DND-41 (cell line): Measurements from ENCODE around the gene PSMB10.
A peak's percentile ranks its signal among the peaks of the same experiment; 100 is the strongest.

Experiments
- ATAC-seq: fragments of 200-7000 bp; cut with Tn5 transposase; 3 replicates; pipeline ENCODE4 v1.9.1; 2021; ENCODE audit warnings: low read depth; ENCODE audit not compliant: insufficient read depth
- DNase-seq: peaks from one replicate; pipeline ENCODE4 v3.0.0-alpha.2; 2020
- H2AFZ ChIP-seq: 2 replicates; pipeline ENCODE4 v1.6.0; 2012; ENCODE audit warnings: low read depth, low read length
- H3K27ac ChIP-seq: 2 replicates; pipeline ENCODE4 v1.5.1; 2012; ENCODE audit warnings: low read length, inconsistent platforms
- H3K27me3 ChIP-seq: fragments of 200-600 bp; sonication (generic); 2 replicates; pipeline ENCODE4 v1.6.0; 2012; ENCODE audit warnings: low read length, mild to moderate bottlenecking, inconsistent platforms; ENCODE audit not compliant: insufficient read depth, poor library complexity
- H3K36me3 ChIP-seq: 2 replicates; pipeline ENCODE4 v1.5.1; 2012; ENCODE audit warnings: low read length, inconsistent platforms; ENCODE audit not compliant: insufficient read depth
- H3K4me1 ChIP-seq: 2 replicates; pipeline ENCODE4 v1.5.1; 2012; ENCODE audit warnings: mild to moderate bottlenecking, low read length; ENCODE audit not compliant: insufficient read depth
- H3K4me2 ChIP-seq: 2 replicates; pipeline ENCODE4 v1.6.0; 2012; ENCODE audit warnings: mild to moderate bottlenecking, moderate library complexity, low read length, inconsistent platforms; ENCODE audit not compliant: insufficient read depth
- H3K4me3 ChIP-seq, 2 experiments: fragments of 200-600 bp in 1 of 2; shearing (Covaris generic) in 1 of 2; 2 replicates each; pipeline ENCODE4 v1.5.1; 2012 to 2016; ENCODE audit warnings: inconsistent platforms in 2 of 2, low read length in 2 of 2, mild to moderate bottlenecking in 2 of 2, low read depth in 1 of 2, moderate library complexity in 1 of 2
- H3K79me2 ChIP-seq: 2 replicates; pipeline ENCODE4 v1.6.0; 2012; ENCODE audit warnings: low read length, inconsistent platforms; ENCODE audit not compliant: insufficient read depth
- H3K9ac ChIP-seq: 2 replicates; pipeline ENCODE4 v1.6.0; 2012; ENCODE audit warnings: low read depth, mild to moderate bottlenecking, inconsistent platforms, low read length, moderate library complexity
- H3K9me3 ChIP-seq: 2 replicates; pipeline ENCODE4 v1.5.1; 2012; ENCODE audit warnings: low read length, moderate library complexity, mild to moderate bottlenecking, inconsistent platforms; ENCODE audit not compliant: insufficient read depth, severe bottlenecking
- H4K20me1 ChIP-seq: 2 replicates; pipeline ENCODE4 v1.6.0; 2012; ENCODE audit warnings: low read length; ENCODE audit not compliant: insufficient read depth
- EZH2 ChIP-seq: IDR thresholded peaks from 3 replicates; pipeline ENCODE4 v1.6.1; 2012; ENCODE audit warnings: borderline replicate concordance, low read depth, mild to moderate bottlenecking, moderate library complexity, low read length, inconsistent platforms; ENCODE audit not compliant: severe bottlenecking
- TF ChIP-seq, protein P1 (sequence below): IDR thresholded peaks from 2 replicates; pipeline ENCODE4 v1.5.1; 2012; ENCODE audit warnings: borderline replicate concordance, low read length, moderate library complexity, mild to moderate bottlenecking; ENCODE audit not compliant: poor library complexity, severe bottlenecking; ENCODE audit errors: extremely low read depth

The PSMB10 gene

DNA sequence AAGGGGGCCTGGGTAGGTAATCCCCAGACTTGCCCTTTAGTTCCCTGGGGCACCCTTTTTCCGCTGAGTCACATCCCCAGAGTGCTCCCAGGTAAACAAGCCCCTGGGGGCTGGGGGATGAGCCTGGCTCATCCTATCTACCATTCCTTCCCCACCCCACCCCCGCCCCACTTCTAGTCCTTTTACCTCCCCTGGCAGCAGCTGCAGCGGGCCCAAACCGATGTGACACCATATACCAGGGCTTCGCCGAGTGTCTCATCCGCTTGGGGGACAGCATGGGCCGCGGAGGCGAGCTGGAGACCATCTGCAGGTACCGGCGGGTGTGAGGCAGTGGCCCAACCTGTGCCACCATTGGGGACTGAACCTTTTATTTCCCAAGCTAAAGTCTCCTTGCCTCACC is 51.1 kb downstream of the PSMB10 start:
- Histone ChIP-seq H3K4me3 (no peak overlapping the region), H3K9ac (no peak overlapping the region), H3K27me3 (no peaks in the 10 kb centered on the region), H3K36me3 (peaks cover 58% of the 10 kb centered on the region), H2AFZ (no peak overlapping the region), H3K27ac (no peak overlapping the region), H3K4me1 (no peaks in the 10 kb centered on the region), H3K4me2 (no peak overlapping the region), H4K20me1 (peaks cover 17% of the 10 kb centered on the region), H3K79me2 (no peaks in the 10 kb centered on the region), H3K9me3 (no peaks in the 10 kb centered on the region)
- no peak for TF ChIP-seq EZH2
- TF ChIP-seq, protein P1, sequence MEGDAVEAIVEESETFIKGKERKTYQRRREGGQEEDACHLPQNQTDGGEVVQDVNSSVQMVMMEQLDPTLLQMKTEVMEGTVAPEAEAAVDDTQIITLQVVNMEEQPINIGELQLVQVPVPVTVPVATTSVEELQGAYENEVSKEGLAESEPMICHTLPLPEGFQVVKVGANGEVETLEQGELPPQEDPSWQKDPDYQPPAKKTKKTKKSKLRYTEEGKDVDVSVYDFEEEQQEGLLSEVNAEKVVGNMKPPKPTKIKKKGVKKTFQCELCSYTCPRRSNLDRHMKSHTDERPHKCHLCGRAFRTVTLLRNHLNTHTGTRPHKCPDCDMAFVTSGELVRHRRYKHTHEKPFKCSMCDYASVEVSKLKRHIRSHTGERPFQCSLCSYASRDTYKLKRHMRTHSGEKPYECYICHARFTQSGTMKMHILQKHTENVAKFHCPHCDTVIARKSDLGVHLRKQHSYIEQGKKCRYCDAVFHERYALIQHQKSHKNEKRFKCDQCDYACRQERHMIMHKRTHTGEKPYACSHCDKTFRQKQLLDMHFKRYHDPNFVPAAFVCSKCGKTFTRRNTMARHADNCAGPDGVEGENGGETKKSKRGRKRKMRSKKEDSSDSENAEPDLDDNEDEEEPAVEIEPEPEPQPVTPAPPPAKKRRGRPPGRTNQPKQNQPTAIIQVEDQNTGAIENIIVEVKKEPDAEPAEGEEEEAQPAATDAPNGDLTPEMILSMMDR = no peak
- no peak for ATAC-seq
- DNase-seq = no peak

DNA sequence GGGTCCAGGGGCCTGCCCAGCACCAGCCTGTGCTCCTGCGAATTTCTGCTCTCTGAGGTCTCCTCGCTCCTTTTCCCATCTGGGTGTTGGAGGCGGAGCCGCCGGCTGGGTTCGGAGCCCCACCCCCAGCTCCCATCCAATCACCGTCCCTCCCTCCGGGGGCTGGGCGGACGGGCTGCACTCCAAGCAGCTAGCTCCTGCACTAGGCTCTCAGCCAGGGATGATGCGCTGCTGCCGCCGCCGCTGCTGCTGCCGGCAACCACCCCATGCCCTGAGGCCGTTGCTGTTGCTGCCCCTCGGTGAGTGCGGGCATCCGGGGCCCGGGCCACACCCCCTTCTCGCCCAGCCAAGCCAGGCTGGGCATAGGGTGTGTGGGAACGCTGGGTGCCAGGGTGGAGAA is 52.0 kb downstream of the PSMB10 start, which contains the start of gene NRN1L:
Gene NRN1L (plus strand): TSS at position 202 of the 400 bp plus-strand sequence. CDS start 19 bp downstream, at position 221.
- Histone ChIP-seq H3K36me3 (peaks cover 67% of the 10 kb centered on the region), H3K79me2 (no peaks in the 10 kb centered on the region), H2AFZ (no peak within 1 kb of the TSS), H4K20me1 (peaks cover 25% of the 10 kb centered on the region), H3K4me1 (no peaks in the 10 kb centered on the region), H3K4me2 (no peak within 1 kb of the TSS), H3K27ac (no peak within 1 kb of the TSS), H3K4me3 (no peak within 1 kb of the TSS), H3K27me3 (no peaks in the 10 kb centered on the region), H3K9me3 (no peaks in the 10 kb centered on the region), H3K9ac (no peak within 1 kb of the TSS)
- ATAC-seq (no peak), DNase-seq (peak; percentile 23)
- TF ChIP-seq, protein P1 = no peak
- TF ChIP-seq EZH2 = no peak
